Bone marrow (tissue), 2 donors: ENCODE results near the gene DCLRE1B.
"Not testable (repeated sequence)": the region's sequence is repeated elsewhere in the genome, so short reads cannot be mapped to it uniquely, and the experiment has no call there.

Experiments used
- DNase-seq, 2 donors: peaks; one replicate each; lab custom pipeline; 2025; lab: John Stamatoyannopoulos, UW

DCLRE1B gene

GRCh38 chr1:113948151-113948550 is 43.0 kb downstream of the DCLRE1B start:
- DNase-seq = not testable (repeated sequence)

GRCh38 chr1:113949007-113949406 is 43.9 kb downstream of the DCLRE1B start:
- DNase-seq = no peak

GRCh38 chr1:113950908-113951307 is 45.8 kb downstream of the DCLRE1B start:
- no peak for DNase-seq

GRCh38 chr1:113951719-113952118 is 46.6 kb downstream of the DCLRE1B start:
- no peak for DNase-seq

- no peak for DNase-seq
Measured at GRCh38 chr1:113957984-113958383, 52.9 kb downstream of the DCLRE1B start.

GRCh38 chr1:113958691-113959090 is 53.6 kb downstream of the DCLRE1B start:
- DNase-seq = no peak

GRCh38 chr1:113963281-113963906 is 58.3 kb downstream of the DCLRE1B start:
- DNase-seq = no peak
